Cerebellar nuclear complex (tissue), 1 donor: ENCODE measurements around the gene SMOC2.
"Not testable (repeated sequence)": the region's sequence is repeated elsewhere in the genome, so short reads cannot be mapped to it uniquely, and the experiment has no call there.

Experiments
- DNase-seq, 2 experiments: peaks; one replicate each; lab custom pipeline; 2025; lab: John Stamatoyannopoulos, UW

Gene SMOC2

GRCh38 chr6:168683621-168684020 lies 242.6 kb downstream of the SMOC2 start:
- no peak for DNase-seq

GRCh38 chr6:168684471-168684870 lies 243.5 kb downstream of the SMOC2 start:
- DNase-seq: no peak

- no peak for DNase-seq
These were observed 243.9 kb downstream of the SMOC2 start for GRCh38 chr6:168684906-168685305.

GRCh38 chr6:168686029-168686738 lies 245.2 kb downstream of the SMOC2 start:
- DNase-seq: no peak

DNA sequence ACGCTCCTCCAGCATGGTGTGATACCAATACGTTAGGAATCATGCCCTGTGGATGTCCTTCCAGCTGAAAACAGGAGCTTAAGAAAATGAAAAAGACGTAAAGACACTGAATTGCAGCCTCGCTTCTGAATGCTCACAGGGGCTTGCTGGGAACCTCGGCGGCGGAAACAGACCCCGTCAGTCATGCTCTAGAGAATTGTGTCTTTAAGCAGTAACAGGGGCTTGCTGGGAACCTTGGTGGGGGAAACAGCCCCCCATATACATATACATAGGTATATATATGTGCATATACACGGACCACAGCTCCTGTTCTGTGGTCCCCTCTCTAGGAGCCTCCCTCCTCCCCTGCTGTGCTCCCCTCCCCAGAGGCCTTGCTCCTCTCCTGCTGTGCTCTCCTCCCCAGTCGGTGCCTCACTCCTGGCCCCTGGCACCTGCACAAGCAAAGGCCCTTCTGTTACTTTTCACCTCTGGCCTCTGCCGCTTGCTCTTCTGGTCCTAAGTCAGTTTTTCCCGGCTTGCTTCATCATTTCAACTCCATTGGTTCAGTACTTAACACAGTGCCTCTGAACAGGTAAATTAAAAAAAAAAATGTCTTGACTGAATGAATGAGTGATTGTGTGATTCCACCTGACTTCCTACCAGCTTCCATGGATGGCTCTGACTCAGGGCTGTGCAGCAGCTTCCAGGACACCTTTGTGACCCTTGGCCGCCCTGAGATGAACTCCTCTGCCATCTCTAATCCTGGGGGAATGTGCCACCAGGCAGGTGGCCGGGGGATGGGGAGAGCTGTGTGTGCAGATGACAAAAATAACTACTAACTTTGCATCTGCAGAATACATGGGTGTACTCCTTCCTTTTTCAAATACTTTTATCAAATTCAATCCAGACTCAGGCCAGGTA lies 246.1 kb downstream of the SMOC2 start:
- DNase-seq: no peak

DNA sequence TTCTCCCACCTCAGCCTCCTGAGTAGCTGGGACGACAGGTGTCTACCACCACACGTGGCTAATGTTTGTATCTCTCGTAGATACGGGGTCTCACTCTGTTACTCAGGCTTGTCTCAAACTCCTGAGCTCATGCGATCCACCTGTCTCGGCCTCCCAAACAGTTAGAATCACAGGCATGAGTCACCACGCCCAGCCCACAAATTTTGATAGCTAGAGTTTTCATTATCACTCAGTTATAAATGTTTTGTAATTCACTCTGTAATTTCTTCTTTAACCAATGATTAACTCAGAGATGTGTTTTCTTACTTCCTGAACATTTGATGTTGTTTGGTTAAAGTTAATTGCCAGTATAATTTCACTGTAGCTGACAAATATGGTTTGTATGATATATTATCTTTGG lies 249.3 kb downstream of the SMOC2 start:
- DNase-seq: no peak

DNA sequence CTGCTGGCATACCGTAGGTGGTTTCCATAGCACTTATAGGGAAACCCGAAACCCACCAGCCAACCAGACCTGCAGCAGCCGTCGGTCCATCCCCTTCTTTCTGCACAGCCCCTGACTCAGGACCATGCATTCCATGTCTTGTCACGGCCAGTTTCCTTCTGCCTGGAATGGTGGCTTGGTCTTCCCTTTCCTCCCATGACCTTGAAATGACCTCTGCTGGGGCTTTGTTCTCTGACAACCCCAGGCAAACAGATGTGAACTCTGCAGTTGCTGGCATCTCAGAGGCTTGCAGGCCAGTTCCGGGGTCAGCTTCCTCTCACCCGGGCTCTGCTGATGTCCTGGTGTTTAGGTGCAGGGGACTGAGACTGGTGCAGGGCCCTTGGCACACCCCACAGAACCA lies 250.8 kb downstream of the SMOC2 start:
- no peak for DNase-seq

DNA sequence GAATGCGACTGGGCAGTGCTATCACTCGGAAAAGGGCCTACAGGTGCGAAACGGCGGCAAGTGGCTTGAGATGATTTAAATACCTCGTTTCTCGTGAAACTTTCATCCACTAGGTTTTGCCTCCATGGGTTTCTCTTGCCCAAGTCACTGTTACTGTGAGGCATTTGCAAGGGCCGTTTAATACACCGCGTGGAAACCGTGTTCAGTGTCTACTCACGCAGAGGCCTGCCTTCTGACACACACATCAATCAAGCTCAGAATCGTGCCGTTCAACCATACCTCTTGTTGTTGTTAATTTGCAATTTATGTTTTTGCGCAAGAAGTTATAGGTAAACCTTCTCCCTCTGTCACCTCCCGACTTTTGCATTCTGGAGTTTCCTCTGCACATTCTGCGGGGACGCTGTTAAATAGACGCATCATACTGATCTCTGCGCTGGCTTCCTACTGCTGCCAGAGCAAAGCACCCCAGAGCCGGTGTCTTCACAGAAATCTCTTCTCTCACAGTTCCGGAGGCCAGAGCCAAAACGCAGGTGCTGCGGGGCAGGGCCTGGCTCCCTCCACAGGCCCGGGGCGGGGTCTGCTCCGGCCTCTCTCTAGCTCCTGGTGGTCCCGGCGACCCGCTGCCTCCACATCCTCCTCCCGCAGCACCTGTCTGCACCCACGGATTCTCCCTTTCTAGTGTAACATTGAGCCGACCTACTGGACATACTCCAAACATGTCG lies 251.4 kb downstream of the SMOC2 start:
- DNase-seq: no peak

- DNase-seq: not testable (repeated sequence)
These were observed 251.9 kb downstream of the SMOC2 start for GRCh38 chr6:168692915-168693257.

DNA sequence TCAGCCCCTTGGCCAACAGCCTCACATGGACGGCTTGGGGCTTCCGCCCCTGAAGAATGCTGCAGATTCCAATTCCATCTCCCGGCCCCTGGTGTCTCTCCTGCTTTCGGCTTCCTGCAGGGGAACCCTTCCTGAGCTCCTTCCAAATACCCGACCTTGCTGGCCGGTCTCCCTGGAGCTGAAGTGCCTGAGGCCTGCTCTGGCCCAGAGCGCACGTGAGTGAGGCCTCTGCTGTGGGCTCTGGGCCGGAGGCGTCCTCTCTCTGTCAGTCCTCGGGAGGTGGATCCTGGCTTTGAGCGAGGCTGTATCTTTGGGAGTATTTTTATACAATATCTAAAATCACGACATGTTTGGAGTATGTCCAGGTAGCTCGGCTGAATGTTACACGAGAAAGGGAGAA lies 253.8 kb downstream of the SMOC2 start:
- DNase-seq: not testable (repeated sequence)

GRCh38 chr6:168695701-168696100 lies 254.7 kb downstream of the SMOC2 start:
- no peak for DNase-seq

DNA sequence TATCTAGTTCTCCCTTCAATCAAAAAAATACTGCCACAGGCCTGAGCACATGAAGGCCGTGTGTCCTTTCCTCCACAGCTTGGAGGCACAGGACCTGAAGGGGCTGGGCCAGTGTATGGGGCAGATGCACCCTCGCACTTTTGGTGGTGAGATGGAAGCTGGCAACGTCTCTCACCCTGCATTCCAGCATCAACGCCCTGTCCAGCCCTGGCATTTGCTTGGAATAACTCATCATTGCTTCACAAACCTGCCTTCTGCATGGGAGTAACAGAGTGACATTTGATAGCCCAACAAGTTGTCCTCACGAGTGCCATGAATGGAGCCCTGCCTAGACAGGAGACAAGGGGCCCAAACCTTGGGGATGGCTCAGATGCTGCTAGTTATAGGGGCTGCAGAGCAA lies 257.9 kb downstream of the SMOC2 start:
- no peak for DNase-seq

DNA sequence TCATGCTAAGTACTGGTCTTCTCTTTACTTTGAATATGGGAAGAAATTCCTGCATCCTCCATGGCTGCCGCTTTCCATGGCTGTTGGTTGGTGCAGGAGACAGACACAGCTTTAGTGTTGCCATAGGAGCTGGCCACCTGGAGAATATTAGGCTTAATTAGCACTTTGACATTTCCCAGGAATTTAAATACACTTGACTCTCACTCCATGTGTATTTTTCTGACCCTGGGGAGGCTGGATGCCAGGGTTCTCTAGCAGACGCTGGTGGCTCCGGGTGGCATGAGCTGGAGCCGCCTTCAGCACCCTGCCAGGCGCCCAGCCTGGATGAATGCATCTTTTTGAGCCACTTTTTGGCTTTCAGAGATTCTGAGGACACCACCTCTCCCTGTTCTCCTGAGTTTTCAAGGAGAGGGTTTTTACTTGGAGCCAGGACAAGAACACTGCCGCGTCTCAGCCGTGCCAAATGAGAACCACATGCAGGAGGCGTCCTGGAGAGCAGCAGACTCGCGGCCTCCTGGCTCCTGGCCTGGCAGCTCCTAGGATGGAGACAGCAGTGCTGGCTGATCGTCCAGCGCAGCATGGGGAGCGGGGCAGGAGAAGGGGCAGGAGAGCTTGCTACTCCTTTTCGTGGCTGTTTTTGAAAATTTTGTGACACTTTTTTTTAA lies 258.8 kb downstream of the SMOC2 start:
- no peak for DNase-seq

DNA sequence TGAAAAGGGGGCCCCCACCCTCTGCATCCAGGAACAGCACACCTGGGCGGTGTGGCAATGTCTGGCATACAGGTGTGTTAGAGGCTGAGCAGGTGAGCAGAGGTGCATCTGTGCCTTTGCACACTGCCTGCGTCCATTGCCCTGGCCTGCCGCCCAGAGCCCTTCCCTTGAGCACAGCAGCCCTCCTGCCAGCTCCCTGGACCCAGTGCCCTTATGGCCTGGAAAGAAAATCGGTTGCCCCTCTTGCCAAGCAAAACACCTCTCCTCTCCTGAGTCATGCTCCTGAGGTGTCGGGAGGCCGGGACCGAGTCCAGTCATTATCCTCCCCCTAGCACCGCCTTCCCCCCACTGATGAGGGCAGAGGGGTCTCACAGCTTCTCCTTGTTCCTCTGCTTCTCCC lies 259.9 kb downstream of the SMOC2 start:
- no peak for DNase-seq

- no peak for DNase-seq
These were observed 263.0 kb downstream of the SMOC2 start for GRCh38 chr6:168703990-168704389.

- no peak for DNase-seq
These were observed 263.7 kb downstream of the SMOC2 start for GRCh38 chr6:168704678-168705077.

DNA sequence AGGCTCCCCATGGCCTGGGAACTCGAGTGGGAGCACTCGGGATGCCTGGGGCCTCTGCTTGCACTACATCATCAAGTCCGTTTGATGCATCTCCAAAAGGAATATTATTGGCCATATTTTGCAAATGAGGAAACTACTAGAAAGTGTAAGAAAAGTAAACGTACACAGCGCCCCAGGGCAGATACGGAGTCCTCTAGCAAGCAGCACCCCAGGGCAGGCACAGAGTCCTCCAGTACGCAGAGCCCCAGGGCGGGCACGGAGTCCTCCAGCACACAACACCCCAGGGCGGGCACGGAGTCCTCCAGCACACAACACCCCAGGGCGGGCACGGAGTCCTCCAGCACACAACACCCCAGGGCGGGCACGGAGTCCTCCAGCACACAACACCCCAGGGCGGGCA lies 264.3 kb downstream of the SMOC2 start:
- not testable (repeated sequence) for DNase-seq

DNA sequence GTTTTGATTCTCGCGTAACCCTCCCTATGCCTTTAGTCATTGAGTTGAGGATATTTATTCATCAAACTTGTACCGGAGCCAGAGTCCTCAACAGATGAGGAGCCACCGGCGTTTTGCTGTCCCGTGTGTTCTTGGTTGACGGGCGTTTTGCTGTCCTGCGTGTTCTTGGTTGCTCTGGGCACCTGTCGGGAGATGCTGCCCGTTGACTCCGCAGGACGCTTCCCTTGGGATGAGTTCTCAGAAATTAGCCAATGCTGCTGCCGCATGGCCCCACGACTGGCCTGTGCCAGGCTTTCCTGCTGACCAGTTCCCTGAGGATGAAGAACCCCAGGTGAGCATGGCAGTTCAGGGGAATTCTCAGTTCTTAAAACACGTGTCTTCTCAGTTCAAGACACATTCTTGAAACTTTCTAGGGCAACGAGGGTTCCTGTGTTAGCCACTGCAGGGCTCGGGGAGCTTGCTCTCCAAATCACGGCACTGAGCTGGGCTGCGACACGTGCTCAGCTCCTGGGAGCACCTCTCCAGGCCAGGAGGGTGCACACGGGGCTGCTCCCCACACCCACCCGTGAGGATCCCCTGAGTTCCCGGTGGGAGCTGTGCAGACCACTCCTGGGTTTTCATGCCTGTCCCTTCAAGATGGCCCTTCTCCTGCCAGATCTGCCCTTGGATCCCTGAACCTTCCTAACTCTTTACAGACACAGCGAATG lies 265.6 kb downstream of the SMOC2 start:
- DNase-seq: no peak

DNA sequence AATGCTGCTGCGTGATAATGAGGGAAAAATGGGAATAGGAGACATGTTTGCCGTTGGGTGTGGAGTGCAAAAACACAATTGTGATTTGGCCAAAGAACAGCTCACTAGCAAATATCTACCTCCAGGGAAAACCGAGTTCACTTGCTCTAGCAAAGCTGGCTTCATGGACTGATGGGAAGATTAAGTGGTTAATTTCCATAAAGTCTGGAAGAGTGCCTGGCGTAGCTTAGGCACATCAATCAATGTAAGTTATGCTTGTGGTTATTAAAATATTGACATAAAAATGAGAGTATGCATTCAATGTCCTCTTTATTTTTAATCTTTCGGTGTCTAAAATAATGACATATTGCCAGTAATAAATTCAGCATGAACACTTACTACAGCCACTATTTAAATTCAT lies 267.5 kb downstream of the SMOC2 start:
- no peak for DNase-seq

DNA sequence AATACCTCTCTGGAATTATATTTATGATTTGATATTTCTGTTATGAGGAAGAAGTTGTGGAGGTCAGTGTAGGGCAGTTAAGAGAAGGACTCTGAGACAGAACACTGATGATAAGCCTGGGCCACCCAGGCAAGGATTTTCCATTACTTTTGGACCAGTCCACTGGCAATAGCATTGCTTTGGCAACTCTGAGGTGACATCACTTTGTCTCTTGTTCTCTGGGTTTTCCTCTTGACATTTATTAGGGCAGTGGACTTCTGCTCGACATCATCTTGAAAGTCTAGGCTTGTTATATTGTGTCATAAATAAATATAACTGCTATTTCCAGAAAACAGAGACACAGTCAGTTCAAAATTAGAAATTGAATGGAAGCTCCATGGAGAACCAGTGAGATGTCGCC lies 268.0 kb downstream of the SMOC2 start:
- no peak for DNase-seq

DNA sequence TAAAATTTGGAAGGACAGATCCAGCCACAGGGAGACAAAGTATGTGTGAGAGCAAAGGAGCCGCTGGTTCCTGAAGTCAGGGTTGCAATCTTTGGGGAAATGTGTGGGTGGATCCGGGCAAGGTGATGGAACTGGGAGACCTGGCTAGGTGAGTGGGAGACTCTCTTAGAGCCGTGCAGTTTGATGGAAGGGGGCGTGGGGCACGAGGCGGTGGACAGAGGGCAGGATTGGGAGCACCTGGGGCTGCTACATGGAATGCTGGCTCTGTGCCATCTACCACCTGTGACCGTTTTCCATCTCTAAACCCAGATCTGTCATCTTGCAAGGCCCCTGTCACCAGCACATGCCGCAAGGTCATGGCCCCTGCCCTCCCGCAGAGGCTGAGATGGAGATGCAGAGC lies 268.4 kb downstream of the SMOC2 start:
- DNase-seq: no peak

DNA sequence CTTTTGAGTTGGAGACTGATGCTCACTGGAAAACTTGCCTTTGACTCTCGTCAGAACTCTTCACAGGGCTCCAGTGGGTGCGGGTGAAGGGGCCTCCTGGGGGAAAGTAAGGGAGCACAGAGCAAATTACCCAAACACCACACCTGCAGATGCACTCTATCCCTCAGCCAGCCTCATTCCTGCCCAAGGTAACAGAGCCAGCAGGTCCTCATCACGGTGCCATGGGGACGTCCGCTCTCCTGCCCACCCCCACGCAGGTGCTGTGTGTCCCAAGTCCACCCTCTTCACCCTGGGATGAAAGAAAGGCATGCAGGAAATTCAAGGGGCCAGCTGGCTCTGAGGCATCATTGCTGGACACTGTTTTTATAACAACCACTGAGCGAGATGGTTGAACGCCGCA lies 269.0 kb downstream of the SMOC2 start:
- DNase-seq: no peak
